ENCODE results near the gene ENDOD1. TPM values are rescaled to one million over a fixed set of nuclear protein-coding genes. Genes with fewer than 3 reads are reported as not detected.
A peak's percentile ranks its signal among the peaks of the same experiment; 100 is the strongest.

Gene ENDOD1
- total and polyA plus RNA-seq, 4 donors = 10.4 to 55.1 (median 25.0) TPM

- WGBS, 2 donors = 89 to 91% methylated on average over 2 of the region's 2 CpGs
- no peak for ATAC-seq (ENCODE audit: insufficient read depth, low FRiP score)
- no peak overlapping the region for H3K9ac ChIP-seq (ENCODE audit: insufficient read depth in 1 of 2, low read length in 2 of 2)
Measured at GRCh38 chr11:95119361-95120060, 29.9 kb downstream of the ENDOD1 start.

DNA sequence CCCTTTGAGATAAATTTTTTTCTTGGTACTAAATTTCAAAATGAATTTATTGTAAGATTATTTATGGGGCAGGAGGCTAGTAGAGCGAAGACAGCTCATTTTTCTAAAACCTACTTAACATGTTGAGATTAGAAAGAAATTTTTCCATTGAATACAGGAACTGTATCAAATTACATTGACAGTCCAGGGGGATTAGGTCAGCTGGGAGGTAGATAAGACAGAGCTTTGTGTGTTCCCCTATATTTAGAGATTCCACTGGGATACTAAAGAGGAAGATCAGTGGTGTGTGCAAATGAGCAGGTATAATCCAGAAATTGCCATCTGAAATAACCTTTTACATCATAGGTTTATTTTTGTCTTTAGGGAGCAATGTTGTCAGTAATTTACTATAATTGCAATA is 32.1 kb downstream of the ENDOD1 start:
- no peak overlapping the region for H3K9ac ChIP-seq (ENCODE audit: insufficient read depth in 1 of 2, low read length in 2 of 2)
- H3K9me3 ChIP-seq (ENCODE audit: control insufficient read depth in 4 of 4, insufficient read depth in 3 of 4, low read length in 3 of 4) = no peaks in the 10 kb centered on the region
- no peak overlapping the region for H3K4me3 ChIP-seq
- TF ChIP-seq, protein P1, sequence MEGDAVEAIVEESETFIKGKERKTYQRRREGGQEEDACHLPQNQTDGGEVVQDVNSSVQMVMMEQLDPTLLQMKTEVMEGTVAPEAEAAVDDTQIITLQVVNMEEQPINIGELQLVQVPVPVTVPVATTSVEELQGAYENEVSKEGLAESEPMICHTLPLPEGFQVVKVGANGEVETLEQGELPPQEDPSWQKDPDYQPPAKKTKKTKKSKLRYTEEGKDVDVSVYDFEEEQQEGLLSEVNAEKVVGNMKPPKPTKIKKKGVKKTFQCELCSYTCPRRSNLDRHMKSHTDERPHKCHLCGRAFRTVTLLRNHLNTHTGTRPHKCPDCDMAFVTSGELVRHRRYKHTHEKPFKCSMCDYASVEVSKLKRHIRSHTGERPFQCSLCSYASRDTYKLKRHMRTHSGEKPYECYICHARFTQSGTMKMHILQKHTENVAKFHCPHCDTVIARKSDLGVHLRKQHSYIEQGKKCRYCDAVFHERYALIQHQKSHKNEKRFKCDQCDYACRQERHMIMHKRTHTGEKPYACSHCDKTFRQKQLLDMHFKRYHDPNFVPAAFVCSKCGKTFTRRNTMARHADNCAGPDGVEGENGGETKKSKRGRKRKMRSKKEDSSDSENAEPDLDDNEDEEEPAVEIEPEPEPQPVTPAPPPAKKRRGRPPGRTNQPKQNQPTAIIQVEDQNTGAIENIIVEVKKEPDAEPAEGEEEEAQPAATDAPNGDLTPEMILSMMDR (IDR thresholded peaks at IDR 0.05; ENCODE audit: control extremely low read depth, extremely low read depth) = no peak
- H3K36me3 ChIP-seq (ENCODE audit: control insufficient read depth in 4 of 4, insufficient read depth in 4 of 4, low read length in 4 of 4) = no peaks in the 10 kb centered on the region
- H3K4me1 ChIP-seq (ENCODE audit: control insufficient read depth in 5 of 5, insufficient read depth in 5 of 5, low read length in 5 of 5) = peaks cover 0 to 7% (median 0%) of the 10 kb centered on the region in 5 donors
- no peaks in the 10 kb centered on the region for H3K27me3 ChIP-seq (ENCODE audit: control insufficient read depth in 3 of 3, insufficient read depth in 3 of 3, low read length in 2 of 3)
- no peak overlapping the region for H3K27ac ChIP-seq (ENCODE audit: low read depth in 1 of 2, low read length in 1 of 2)
- DNase-seq = no peak
- WGBS, 2 donors = 93 to 100% methylated on average over 1 of the region's 1 CpG
- ATAC-seq (ENCODE audit: insufficient read depth, low FRiP score) = no peak

More at GRCh38 chr11:95119361-95120060, 29.9 kb downstream of the ENDOD1 start:
- Histone ChIP-seq H3K4me3 (no peak overlapping the region), H3K36me3 (ENCODE audit: control insufficient read depth in 4 of 4, insufficient read depth in 4 of 4, low read length in 4 of 4) (no peaks in the 10 kb centered on the region), H3K27ac (ENCODE audit: low read depth in 1 of 2, low read length in 1 of 2) (no peak overlapping the region), H3K4me1 (ENCODE audit: control insufficient read depth in 5 of 5, insufficient read depth in 5 of 5, low read length in 5 of 5) (peaks cover 0 to 7% (median 0%) of the 10 kb centered on the region in 5 donors), H3K9me3 (ENCODE audit: control insufficient read depth in 4 of 4, insufficient read depth in 3 of 4, low read length in 3 of 4) (no peaks in the 10 kb centered on the region), H3K27me3 (ENCODE audit: control insufficient read depth in 3 of 3, insufficient read depth in 3 of 3, low read length in 2 of 3) (no peaks in the 10 kb centered on the region)
- TF ChIP-seq, protein P1 (IDR thresholded peaks at IDR 0.05; ENCODE audit: control extremely low read depth, extremely low read depth) = no peak
- DNase-seq = no peak

DNA sequence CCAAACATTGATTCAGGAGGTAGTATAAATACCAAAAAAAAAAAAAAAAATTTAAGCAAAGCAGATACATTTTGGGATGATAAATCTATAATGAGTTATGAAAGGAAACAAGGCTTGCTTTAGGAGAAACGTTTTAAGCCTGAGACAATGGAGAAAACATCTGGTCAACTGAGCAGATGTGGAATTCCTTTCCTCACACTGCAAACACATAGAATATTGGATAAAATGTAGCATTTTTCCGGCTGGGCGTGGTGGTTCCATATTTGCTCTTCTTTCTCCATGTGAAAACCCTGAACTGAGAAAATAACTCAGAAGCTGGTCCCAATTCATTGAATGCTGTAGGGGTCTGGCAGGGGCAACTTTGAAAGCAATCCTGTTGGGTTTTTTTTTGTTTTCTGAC is 33.9 kb downstream of the ENDOD1 start:
- Histone ChIP-seq H3K9me3 (ENCODE audit: control insufficient read depth in 4 of 4, insufficient read depth in 3 of 4, low read length in 3 of 4) (no peaks in the 10 kb centered on the region), H3K9ac (ENCODE audit: insufficient read depth in 1 of 2, low read length in 2 of 2) (no peak overlapping the region), H3K4me1 (ENCODE audit: control insufficient read depth in 5 of 5, insufficient read depth in 5 of 5, low read length in 5 of 5) (peaks cover 0 to 8% (median 0%) of the 10 kb centered on the region in 5 donors), H3K27ac (ENCODE audit: low read depth in 1 of 2, low read length in 1 of 2) (no peak overlapping the region), H3K4me3 (no peak overlapping the region), H3K27me3 (ENCODE audit: control insufficient read depth in 3 of 3, insufficient read depth in 3 of 3, low read length in 2 of 3) (no peaks in the 10 kb centered on the region), H3K36me3 (ENCODE audit: control insufficient read depth in 4 of 4, insufficient read depth in 4 of 4, low read length in 4 of 4) (peaks cover 0 to 2% (median under 1%) of the 10 kb centered on the region in 4 donors)
- WGBS, 2 donors = 78 to 80% methylated on average over 3 of the region's 3 CpGs
- ATAC-seq (ENCODE audit: insufficient read depth, low FRiP score) (no peak), DNase-seq (peak in 1 of 3 donors; percentile 20)
- TF ChIP-seq, protein P1 (IDR thresholded peaks at IDR 0.05; ENCODE audit: control extremely low read depth, extremely low read depth) = no peak
